OCI-M2 (cell line): ENCODE results near the gene DCAF17.
"Not testable (repeated sequence)": the region's sequence is repeated elsewhere in the genome, so short reads cannot be mapped to it uniquely, and the experiment has no call there.

ENCODE experiments used
- DNase-seq: peaks from one replicate; lab custom pipeline; 2025; ENCODE audit not compliant: unreplicated experiment; lab: John Stamatoyannopoulos, UW

DCAF17 gene

DNA sequence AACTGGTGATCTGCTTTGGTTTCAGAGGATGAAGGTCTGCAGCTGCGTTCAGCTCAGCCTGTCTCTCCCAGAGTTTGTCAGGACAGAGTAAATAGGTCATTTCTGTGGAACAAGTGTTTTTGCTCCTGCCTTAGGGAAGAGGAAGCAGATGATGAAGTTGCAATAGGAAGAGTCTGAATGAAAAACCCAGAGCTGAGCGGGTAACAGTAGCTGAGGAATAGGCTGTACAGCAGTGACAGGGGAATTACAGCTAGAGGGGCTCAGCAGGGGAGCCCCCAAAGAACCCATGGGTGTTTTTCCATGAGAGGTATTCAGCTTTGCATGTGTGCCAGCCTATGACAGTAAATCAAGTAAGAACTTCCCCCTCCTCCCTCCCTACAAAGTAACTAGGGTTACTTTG, 78.0 kb downstream of the DCAF17 start:
- no peak for DNase-seq

DNA sequence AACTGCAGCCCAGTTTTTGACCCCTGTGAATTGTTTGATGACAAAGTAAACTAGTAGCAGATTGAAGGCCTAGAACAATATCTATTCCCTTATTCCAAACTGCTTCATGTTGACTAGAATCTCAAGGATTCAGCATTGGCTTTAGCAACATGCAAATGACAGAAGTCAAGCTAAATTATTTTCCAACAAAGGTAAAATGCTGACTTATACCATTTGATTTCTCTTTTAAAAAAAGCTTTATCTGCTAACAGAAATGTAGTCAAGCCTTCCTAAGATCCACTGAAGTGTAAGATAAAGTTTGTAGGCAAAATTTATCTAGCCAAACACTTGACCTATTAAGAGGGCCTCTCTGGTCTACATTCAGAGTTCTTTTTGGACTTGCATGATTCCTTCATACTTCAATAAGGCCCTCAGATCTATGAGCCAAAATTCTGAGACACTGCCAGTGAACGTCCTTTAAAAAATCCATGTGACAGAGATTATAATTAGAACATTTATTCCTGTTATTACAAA, 78.7 kb downstream of the DCAF17 start:
- no peak for DNase-seq

DNA sequence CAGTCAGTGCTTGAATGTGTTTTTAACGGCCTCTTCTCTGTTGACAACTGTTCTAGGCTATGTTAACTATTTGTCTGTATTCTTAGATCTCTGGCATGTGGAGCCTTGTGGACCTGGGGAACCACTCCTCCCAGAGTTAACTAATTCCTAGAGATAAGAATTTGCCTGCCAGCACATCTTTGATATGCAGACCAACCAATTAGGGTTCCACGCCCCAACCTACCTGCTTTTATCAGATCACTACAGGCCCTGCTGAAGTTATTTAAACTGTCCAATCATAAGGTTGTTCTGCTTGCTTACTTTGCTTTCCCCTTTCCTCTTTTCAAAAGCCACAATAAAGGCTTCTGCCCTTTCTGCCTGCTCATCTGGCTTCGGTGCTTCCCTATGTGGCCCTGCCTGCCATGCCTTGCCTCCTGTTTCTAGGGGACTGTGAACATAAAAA, 79.7 kb downstream of the DCAF17 start:
- peak; percentile 47 for DNase-seq

DNA sequence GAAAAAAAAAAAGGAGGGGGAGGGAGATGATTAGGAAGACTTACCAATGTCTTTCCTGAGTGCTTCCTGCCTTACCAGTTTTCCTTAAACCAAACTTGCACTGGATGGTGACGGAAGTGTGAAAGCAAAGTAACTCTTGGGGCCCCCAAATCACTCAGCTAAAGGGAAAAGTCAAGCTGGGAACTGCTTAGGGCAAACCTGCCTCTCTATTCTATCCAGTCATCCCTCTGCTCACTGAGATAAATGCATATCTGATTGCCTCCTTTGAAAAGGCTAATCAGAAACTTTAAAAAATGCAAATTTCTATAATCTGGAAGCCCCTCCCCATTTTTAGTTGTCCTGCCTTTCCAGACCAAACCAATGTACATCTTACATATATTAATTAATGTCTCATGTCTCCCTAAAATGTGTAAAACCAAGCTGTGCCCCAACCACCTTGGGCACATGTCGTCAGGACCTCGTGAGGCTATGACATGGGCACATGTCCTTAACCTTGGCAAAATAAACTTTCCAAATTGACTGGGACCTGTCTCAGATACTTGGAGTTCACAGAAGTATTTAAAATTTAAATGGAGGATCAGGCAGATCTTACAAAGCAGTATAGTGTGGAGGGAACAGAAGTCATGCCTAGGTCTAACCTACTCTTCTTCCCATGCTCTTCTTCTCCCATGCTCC, 81.0 kb downstream of the DCAF17 start:
- no peak for DNase-seq

DNA sequence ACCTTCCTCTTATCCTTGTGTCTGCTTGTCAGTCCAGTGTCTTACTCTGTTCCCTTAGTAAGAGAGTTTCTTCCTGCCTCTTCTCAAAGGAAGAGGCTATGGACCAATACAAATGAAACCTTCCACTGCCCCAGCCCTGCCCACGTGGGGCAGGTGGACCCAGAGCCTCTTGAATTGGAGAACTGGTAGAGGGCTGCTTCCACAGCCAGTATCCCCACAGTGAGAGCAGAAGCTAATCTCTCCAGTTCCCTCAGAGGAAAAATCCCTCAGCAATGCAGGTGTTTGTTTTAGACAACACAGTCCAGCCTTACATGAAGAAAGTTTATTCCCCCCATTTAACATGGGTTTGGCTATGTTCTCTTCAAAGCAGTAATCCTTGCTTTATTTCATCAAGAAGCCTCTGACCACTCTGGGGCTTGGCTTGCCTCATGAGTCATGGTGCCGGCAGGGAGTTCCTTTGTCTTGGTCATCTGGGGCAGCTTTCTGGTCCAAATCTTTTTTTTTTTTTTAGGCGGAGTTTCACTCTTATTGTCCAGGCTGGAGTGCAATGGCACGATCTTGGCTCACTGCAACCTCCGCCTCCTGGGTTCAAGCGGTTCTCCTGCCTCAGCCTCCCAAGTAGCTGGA, 81.8 kb downstream of the DCAF17 start:
- DNase-seq: no peak

DNA sequence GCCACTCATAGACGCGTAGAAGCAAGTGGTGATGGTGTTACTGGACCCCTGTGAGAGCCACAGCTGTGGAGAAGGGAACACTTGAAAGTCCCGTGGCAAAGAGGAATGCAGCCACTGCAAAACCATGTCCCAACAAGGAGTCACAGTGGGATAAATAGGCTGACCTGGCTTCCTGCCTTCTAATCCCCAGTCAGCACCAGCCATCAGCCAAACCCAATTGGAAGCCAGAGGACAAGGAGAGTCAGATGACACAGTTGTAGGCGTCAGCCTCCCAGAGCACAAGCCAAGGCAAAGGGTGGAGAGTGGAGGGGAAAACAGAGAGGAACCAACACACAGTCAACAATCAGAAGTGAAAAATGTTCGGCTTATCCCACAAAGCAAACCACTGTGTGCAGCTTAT, 82.8 kb downstream of the DCAF17 start:
- DNase-seq: no peak

DNA sequence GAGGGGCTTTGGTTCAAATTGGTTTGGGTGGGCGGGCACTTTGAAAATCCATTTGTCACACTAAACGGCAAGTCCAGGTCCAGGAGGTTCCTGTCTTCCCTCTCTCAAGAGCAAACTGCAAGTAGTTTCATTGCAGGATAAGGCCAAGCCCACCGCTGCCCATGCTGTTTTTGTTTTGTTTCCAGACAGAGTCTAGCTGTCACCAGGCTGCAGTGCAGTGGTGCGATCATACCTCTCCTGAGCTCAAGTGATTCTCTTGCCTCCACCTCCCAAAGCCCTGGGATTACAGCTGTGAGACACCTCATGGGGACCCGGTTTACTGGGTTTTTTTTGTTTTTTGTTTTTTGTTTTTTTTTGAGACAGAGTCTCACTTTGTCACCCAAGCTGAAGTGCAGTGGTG, 86.4 kb downstream of the DCAF17 start:
- DNase-seq: no peak

DNA sequence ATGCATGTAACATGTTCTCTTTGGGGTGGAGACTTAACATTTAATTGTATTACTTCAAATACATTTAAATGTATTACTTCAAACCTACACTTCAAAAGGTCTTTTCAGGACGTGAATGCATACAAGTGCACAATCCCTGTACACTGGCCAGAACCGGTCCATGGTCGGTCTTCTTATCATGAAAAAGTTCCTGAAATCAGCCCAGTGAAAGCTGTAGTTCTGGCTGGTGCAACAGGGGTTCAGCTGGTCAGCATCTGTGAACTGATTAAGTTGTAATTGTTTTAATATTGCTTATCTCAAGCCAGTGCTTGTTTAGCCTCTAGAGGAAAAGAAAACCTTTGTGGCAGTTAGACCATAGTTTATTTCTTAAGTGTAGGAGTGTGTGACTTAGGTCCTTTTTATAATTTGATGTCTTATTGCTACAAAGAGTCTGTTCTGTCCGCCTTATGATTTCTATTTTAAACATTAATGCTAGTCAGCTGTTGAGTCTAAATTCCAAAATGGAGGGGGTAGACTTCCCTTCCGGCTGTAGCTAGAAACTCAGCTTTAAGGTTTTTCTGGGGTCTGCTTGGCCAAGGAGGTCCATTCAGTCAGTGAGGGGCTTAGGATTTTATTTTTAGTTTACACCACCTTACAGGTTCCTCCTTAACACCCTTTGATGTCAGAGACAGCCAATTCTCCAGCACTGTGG, 87.5 kb downstream of the DCAF17 start:
- peak; percentile 85 for DNase-seq

DNA sequence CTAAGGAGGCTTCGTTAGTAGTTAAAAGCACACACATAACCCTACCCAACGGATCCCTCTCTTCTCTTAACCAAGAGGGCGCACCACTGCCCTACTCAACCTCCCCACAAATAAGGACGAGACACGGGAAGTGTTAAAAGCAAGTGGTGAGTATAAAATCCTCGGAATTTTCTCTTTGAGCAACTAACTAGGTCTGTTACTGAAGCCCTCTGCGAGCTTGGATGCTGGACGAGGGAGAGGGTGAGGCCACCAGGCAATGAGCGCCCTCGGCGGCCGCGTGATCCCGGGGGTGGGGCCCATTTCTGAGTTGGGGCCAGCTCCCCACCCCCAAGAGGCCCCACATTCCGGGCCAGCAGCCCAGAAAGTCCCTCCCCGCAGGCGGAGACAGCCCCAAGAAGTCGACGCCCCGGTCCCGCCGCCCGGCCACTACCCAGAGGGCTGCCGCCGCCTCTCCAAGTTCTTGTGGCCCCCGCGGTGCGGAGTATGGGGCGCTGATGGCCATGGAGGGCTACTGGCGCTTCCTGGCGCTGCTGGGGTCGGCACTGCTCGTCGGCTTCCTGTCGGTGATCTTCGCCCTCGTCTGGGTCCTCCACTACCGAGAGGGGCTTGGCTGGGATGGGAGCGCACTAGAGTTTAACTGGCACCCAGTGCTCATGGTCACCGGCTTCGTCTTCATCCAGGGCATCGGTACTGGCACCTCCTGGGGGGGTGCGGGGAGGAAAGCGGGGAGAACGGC, 88.2 kb downstream of the DCAF17 start, which contains the start of gene CYBRD1:
TSS of gene CYBRD1 (plus strand) at position 423 of the 736 bp plus-strand sequence. CDS start at position 495, 72 bp downstream.
- no peak for DNase-seq

DNA sequence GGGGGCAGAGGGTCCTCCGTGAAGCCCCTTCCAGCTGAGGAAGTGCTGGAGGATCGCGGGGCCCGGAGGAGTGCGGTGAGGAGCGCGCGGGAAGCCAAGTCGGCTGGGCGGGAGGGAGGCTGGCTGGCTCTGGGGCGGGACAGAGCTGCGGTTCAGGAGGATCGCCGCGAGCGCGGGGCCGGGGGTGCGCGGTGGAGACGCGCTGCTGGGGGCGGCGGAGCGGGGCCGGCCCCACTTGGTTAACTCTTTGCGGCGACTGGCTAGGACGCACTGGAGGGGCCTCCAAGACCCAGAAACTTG, 88.7 kb downstream of the DCAF17 start:
- DNase-seq: no peak

DNA sequence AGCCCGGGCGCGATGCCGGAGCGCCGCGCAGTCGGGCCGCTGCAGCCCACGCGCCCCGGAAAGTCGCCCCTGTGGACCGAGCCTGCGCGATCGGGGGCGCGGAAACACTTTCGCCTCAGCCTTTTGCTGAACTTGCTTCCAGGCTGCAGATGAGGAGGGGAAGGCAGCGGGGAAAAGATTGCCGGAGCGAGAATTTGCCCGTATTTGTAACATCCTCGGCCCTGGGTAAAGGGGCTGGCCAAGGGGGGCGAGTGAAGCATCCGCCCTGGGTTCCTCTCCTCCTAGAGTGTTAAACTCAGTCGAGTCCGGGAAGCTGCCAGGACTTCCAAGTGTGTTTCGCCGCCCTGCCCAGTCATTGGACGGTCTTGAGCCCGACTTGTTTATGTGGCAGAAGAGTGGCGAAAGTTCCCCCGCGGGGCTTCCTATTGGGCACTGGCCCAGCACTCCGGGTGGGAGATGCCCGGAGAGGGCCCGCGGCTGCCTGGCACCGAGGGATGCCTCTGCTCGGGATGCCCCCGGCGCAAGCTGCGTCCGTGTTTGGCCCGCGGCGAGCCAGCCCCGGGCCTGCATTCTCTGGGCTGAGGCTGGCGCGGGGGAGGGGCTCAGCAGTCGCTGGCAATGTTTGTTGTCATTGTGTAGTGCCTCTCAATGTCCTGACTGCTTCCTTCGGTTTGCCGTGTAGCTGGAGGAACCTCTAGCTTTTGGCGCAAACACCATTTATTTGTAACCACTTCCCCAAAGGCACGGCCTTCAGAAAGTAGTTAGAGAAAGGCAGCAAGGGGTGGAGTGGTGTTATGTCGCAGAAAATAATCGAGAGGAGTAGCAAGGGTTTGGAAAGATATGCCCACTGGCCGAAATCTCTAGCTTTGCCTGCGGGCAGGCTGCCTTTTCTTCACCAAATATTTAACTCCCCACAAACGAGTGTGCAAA, 89.3 kb downstream of the DCAF17 start:
- DNase-seq: no peak

DNA sequence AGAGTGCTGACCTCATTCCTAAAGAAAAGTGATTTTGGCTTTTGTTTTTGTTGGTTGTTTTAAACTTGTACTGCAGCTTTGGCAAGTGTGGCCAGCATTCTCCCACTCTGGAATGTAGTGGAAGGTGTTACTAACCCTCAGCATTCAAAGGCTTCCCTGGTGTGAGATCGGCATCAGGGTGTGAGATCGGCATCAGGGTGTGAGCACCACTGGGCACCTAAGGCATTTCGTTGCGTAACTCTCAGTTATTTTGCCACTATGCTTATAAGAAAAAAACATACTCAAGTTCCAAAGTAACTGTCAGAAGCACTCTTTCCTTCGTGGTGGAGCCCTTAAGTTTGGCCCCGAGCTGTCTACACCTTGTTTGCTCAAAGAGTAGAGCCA, 90.0 kb downstream of the DCAF17 start:
- DNase-seq: no peak

DNA sequence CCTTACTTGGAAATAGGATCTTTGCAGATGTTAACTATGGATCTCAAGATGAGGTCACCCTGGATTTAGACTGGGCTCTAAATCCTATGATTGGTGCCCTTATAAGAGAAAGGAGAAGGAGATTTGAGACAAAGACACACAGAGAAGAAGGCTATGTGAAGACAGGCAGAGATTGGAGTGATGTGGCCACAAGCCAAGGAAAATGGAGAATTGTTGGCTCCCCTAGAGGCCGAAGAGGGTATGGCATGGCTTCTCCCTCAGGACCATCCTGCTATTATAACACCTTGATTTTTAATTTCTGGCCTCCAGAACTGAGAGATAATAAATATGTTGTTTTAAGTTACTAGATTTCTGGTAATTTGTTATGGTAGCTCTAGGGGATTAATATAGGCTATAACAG, 95.9 kb downstream of the DCAF17 start:
- DNase-seq: no peak

DNA sequence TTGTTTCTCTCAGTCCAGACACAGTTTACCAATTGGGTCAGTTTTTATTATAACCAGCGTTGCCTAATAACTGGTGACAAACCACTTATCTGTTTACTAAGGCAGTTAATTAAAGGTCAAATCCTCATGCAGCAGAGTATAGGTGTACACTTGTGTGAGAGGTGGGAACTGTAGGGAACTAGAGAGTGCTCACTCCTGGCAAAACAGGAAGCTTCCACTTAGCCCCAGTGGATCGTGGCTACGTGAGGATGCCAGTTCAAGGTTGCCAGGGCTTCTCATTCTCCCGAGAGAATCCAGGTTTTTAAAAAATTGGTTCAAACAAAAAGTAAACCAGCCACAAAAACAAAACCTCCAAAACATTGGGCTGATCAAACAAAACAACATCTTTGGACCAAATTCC, 96.4 kb downstream of the DCAF17 start:
- DNase-seq: no peak

DNA sequence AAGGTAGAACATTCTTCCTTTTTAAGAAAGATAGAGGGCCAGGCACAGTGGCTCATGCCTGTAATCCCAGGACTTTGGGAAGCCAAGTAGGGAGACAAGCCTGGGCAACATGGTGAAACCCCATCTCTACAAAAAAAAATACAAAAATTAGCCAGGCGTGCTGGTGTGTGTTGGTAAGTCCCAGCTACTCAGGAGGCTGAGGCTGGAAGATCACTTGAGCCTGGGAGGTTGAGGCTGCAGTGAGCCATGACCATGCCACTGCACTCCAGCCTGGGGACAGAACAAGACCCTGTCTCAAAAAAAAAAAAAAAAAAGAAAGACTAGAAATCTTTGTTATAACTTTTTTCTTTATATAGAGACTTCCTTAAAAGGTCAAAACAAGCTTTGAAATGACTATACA, 96.8 kb downstream of the DCAF17 start:
- DNase-seq: not testable (repeated sequence)

DNA sequence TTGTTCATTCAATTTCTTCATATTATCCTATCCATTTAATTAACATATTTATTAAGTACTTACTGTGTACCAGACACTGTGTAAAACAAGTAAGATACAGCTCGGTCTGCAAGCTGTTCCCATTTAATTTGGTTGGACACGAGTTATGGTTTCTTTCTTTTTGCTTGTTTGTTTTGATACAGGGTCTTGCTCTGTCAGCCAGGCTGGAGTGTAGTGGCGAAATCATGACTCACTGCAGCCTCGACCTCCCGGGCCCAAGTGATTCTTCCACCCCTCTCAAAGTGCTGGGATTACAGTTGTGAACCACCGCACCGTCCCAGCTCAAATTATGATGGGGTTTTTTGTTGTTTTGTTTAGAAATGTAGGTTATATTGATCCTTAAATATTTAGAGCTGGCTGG, 97.3 kb downstream of the DCAF17 start:
- DNase-seq: no peak

DNA sequence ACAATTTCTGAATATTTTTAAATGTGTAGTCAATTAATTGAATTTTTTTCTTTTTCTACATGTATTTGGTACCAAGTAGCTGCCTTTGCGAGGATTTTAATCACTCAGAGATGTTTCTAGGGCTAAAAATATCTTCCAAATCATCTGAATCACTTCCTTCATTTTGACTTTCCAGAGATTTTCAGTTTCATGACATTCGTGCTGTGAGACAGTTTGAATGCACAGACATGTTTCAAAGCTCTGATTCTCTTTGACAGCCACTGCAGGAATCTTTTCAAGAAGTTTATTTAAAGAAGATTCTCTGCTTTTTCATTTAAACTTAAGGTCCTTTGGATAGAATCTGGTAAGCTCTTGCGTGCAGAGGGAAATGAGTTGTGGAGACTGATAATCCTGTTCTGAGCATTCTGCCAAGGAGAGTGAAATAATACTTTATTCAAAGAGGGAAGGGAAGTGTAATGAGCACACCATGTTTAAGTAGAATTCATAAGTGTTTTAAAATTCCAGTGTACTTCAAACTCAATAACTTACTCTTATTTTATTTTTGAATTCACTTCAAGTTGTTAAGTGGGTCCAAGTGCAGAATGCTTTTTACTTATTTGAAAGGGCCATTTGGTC, 97.9 kb downstream of the DCAF17 start:
- no peak for DNase-seq

DNA sequence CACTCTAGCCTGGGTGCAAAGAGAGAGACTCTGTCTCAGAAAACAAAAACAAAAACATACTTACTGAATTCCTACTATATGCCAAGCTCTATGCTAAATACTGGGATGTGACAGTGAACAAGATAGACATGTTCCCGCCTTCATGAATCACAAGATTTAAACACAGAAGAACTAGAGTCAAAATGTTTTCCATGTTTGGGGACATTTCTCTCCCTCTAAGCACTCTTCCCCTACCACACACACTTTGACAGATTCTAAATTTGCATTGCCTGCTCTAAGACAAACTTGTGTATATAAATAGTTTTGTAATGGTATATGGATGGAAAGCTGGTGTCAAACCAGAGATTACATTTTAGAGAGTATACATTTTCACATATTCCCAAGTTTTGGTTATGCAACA, 99.3 kb downstream of the DCAF17 start:
- DNase-seq: no peak
